IMR-90 (cell line): Measurements from ENCODE around the gene ZNF134. TPM values are rescaled to one million over a fixed set of nuclear protein-coding genes. Genes with fewer than 3 reads are reported as not detected.

Source experiments
- ATAC-seq: fragments of 200-7000 bp; cut with Tn5 transposase; 2 replicates; pipeline ENCODE4 v1.9.1; 2020; ENCODE audit warnings: low read depth, mild to moderate bottlenecking, moderate library complexity
- BruUV-seq: library from RNA; stranded (reverse); fragments of 400-500 nt; replicated peaks from 2 replicates; lab custom pipeline; 2021; lab: Mats Ljungman, UMichigan
- CTCF ChIA-PET: fragments of 300-600 bp; formaldehyde crosslinking; extraction: SDS; loops from one replicate; lab custom pipeline; 2021; ENCODE audit warnings: antibody characterized with exemption; lab: Yijun Ruan, JAX
- POLR2A ChIA-PET: fragments of 300-600 bp; sonication (Branson Sonifier 250); formaldehyde crosslinking; loops from one replicate; lab custom pipeline; 2022; ENCODE audit warnings: antibody characterized with exemption; ENCODE audit not compliant: unreplicated experiment; lab: Charles Lee
- DNase-seq: peaks from one replicate; pipeline ENCODE4 v3.0.0; 2013
- H2AFZ ChIP-seq: replicated peaks from 2 replicates; pipeline ENCODE3; 2013; ENCODE audit warnings: low read length, mild to moderate bottlenecking; ENCODE audit not compliant: poor library complexity
- H2AK5ac ChIP-seq: 2 replicates; pipeline ENCODE4 v1.6.1; 2013; ENCODE audit warnings: low read depth, low read length, inconsistent platforms
- H2AK9ac ChIP-seq: replicated peaks from 2 replicates; pipeline ENCODE3; 2013; ENCODE audit warnings: mild to moderate bottlenecking, low read depth, low read length, moderate library complexity; ENCODE audit not compliant: poor library complexity
- H2BK120ac ChIP-seq: 2 replicates; pipeline ENCODE4 v1.6.1; 2013; ENCODE audit warnings: low read depth, low read length, inconsistent platforms
- H2BK15ac ChIP-seq: 3 replicates; pipeline ENCODE4 v1.6.1; 2013; ENCODE audit warnings: low read depth, low read length, inconsistent platforms
- H2BK20ac ChIP-seq: 2 replicates; pipeline ENCODE4 v1.6.1; 2013; ENCODE audit warnings: low read depth, mild to moderate bottlenecking, inconsistent platforms, low read length, moderate library complexity
- H2BK5ac ChIP-seq: 2 replicates; pipeline ENCODE4 v1.6.1; 2013; ENCODE audit warnings: mild to moderate bottlenecking, low read depth, low read length, inconsistent platforms; ENCODE audit not compliant: poor library complexity, severe bottlenecking
- H3K14ac ChIP-seq: replicated peaks from 2 replicates; pipeline ENCODE4 v1.6.1; 2013; ENCODE audit warnings: low read depth, low read length, inconsistent platforms
- H3K18ac ChIP-seq: 2 replicates; pipeline ENCODE4 v1.6.1; 2013; ENCODE audit warnings: low read depth, low read length, control low read depth
- H3K23ac ChIP-seq: 2 replicates; pipeline ENCODE4 v1.6.1; 2013; ENCODE audit warnings: low read depth, low read length, inconsistent platforms
- H3K27ac ChIP-seq: 2 replicates; pipeline ENCODE4 v1.5.1; 2013; ENCODE audit warnings: mild to moderate bottlenecking, control low read depth, low read length; ENCODE audit not compliant: insufficient read depth
- H3K27me3 ChIP-seq: 2 replicates; pipeline ENCODE4 v1.6.1; 2013; ENCODE audit warnings: low read length; ENCODE audit not compliant: control insufficient read depth, insufficient read depth
- H3K36me3 ChIP-seq: 2 replicates; pipeline ENCODE4 v1.6.1; 2013; ENCODE audit warnings: low read length, mixed read lengths; ENCODE audit not compliant: control insufficient read depth, insufficient read depth
- H3K4ac ChIP-seq: 2 replicates; pipeline ENCODE4 v1.6.1; 2013; ENCODE audit warnings: low read depth, low read length, inconsistent platforms
- H3K4me1 ChIP-seq: 2 replicates; pipeline ENCODE4 v1.6.1; 2013; ENCODE audit warnings: low read length, mixed read lengths; ENCODE audit not compliant: control insufficient read depth, insufficient read depth
- H3K4me2 ChIP-seq: 2 replicates; pipeline ENCODE4 v1.6.1; 2013; ENCODE audit warnings: low read depth, mild to moderate bottlenecking, control low read depth, low read length, moderate library complexity
- H3K4me3 ChIP-seq: 2 replicates; pipeline ENCODE4 v1.5.1; 2013; ENCODE audit warnings: low read depth, mild to moderate bottlenecking, control low read depth, low read length, moderate library complexity; ENCODE audit not compliant: insufficient read depth
- H3K56ac ChIP-seq: 2 replicates; pipeline ENCODE4 v1.6.1; 2013; ENCODE audit warnings: low read length, inconsistent platforms; ENCODE audit not compliant: insufficient read depth; ENCODE audit errors: extremely low read depth
- H3K79me1 ChIP-seq, 2 experiments: 2 replicates each; pipeline ENCODE4 v1.6.1; 2013; ENCODE audit warnings: low read length in 2 of 2, inconsistent platforms in 1 of 2, low read depth in 1 of 2
- H3K9ac ChIP-seq: 2 replicates; pipeline ENCODE4 v1.6.1; 2013; ENCODE audit warnings: low read depth, low read length, control low read depth
- H3K9me1 ChIP-seq: 2 replicates; pipeline ENCODE4 v1.6.1; 2013; ENCODE audit warnings: low read length, inconsistent platforms; ENCODE audit not compliant: insufficient read depth
- H3K9me3 ChIP-seq: 2 replicates; pipeline ENCODE4 v1.6.1; 2013; ENCODE audit warnings: low read length; ENCODE audit not compliant: control insufficient read depth, insufficient read depth
- H4K20me1 ChIP-seq: 2 replicates; pipeline ENCODE4 v1.6.1; 2013; ENCODE audit warnings: low read length, inconsistent platforms; ENCODE audit not compliant: insufficient read depth
- H4K5ac ChIP-seq: 2 replicates; pipeline ENCODE4 v1.6.1; 2013; ENCODE audit warnings: mild to moderate bottlenecking, low read depth, low read length, control low read depth
- H4K8ac ChIP-seq, 2 experiments: 2 replicates each; pipeline ENCODE4 v1.6.1; 2013; ENCODE audit warnings: low read depth in 2 of 2, low read length in 2 of 2, control low read depth in 1 of 2, inconsistent platforms in 1 of 2
- H4K91ac ChIP-seq: 2 replicates; pipeline ENCODE4 v1.6.1; 2013; ENCODE audit warnings: low read depth, low read length, inconsistent platforms; ENCODE audit not compliant: insufficient read depth
- CHD1 ChIP-seq: IDR thresholded peaks from 2 replicates; pipeline ENCODE4 v1.6.1; 2012; ENCODE audit warnings: low read depth, low read length, improper control_type of control experiment
- ELK1 ChIP-seq: fragments of 150-350 bp; IDR thresholded peaks from 2 replicates; pipeline ENCODE4 v1.6.1; 2016; ENCODE audit warnings: low read depth, mild to moderate bottlenecking, low read length, moderate library complexity, borderline replicate concordance
- FOS ChIP-seq: fragments of 150-350 bp; IDR thresholded peaks from 2 replicates; pipeline ENCODE4 v1.6.1; 2016; ENCODE audit warnings: low read depth, low read length
- MAFK ChIP-seq: IDR thresholded peaks from 2 replicates; pipeline ENCODE4 v1.6.1; 2012; ENCODE audit warnings: low read depth, low read length, improper control_type of control experiment
- MXI1 ChIP-seq: IDR thresholded peaks from 2 replicates; pipeline ENCODE4 v1.6.1; 2012; ENCODE audit warnings: low read depth, mild to moderate bottlenecking, low read length, moderate library complexity, borderline replicate concordance
- POLR2A ChIP-seq: IDR thresholded peaks from 2 replicates; pipeline ENCODE4 v1.6.1; 2012; ENCODE audit warnings: mild to moderate bottlenecking, low read depth, low read length
- RAD21 ChIP-seq: IDR thresholded peaks from 2 replicates; pipeline ENCODE4 v1.6.1; 2012; ENCODE audit warnings: low read length, improper control_type of control experiment
- WGBS, 2 experiments: methylation state at CpG; one replicate each; pipeline versions ENCODE4 v1.1.5 to v1.1.7; 2013; ENCODE audit warnings: missing lambda C conversion rate in 2 of 2; ENCODE audit not compliant: insufficient read length in 1 of 2; ENCODE audit errors: extremely low coverage in 2 of 2; 5-methylcytosine and 5-hydroxymethylcytosine counted together
- dilution Hi-C: fragments of 300-500 bp; cut with HindIII; formaldehyde crosslinking; loops from one replicate; pipeline ENCODE4 v1.14.3; 2018; ENCODE audit warnings: low sequenced_read_pairs; ENCODE audit not compliant: unreplicated experiment
- in situ Hi-C: fragments of 300-500 bp; cut with MboI; formaldehyde crosslinking; loops from 3 replicates; pipeline ENCODE4 v1.14.3; 2019; ENCODE audit warnings: low sequenced_read_pairs, inconsistent platforms, mixed read lengths
- intact Hi-C: fragments of 100-400 bp; cut with micrococcal nuclease; formaldehyde crosslinking; loops from 2 replicates; pipeline ENCODE4 v1.10.0; 2022
- polyA plus RNA-seq, 3 experiments: library from polyadenylated mRNA; depleted of rRNA; stranded (reverse); fragments of >200 nt; gene quantifications; 2 replicates each; pipeline ENCODE4 v1.2.3, GENCODE V29; 2012; ENCODE audit warnings: low replicate concordance in 1 of 3
- total RNA-seq: library from RNA; depleted of rRNA; stranded (reverse); fragments of >200 nt; gene quantifications from 2 replicates; pipeline ENCODE4 v1.2.3, GENCODE V29; 2012

The ZNF134 gene
- total and polyA plus RNA-seq, 2 of the 4 experiments (the other 2 are of a cell fraction): 6.2 to 31.0 TPM

- Histone ChIP-seq H2BK5ac (no peak overlapping the region), H3K27me3 (peaks cover 3% of the 10 kb centered on the region), H3K9ac (peak overlapping the region; percentile 71), H4K8ac (peak overlapping the region in 1 of 2 experiments; percentile 32; a peak in 1 of 4 replicates), H3K9me3 (no peaks in the 10 kb centered on the region), H2BK120ac (no peak overlapping the region), H3K27ac (peak overlapping the region; percentile 14; the same call in 1 of the 2 replicates), H3K36me3 (no peaks in the 10 kb centered on the region), H4K5ac (no peak overlapping the region), H2AFZ (peak overlapping the region; percentile 92), H3K4me2 (peak overlapping the region; percentile 80), H2AK9ac (no peak overlapping the region), H3K56ac (no peak overlapping the region), H4K20me1 (no peaks in the 10 kb centered on the region), H3K4me1 (no peaks in the 10 kb centered on the region), H3K14ac (no peak overlapping the region), H2BK20ac (no peak overlapping the region), H3K23ac (no peak overlapping the region), H2AK5ac (no peak overlapping the region), H3K4me3 (peak overlapping the region; percentile 54), H3K9me1 (no peaks in the 10 kb centered on the region), H2BK15ac (no peak overlapping the region), H3K79me1 (no peaks in the 10 kb centered on the region), H3K4ac (no peak overlapping the region), H3K18ac (no peak overlapping the region), H4K91ac (no peak overlapping the region)
- DNase-seq (peak; percentile 31), ATAC-seq (peak; percentile 97)
- intact Hi-C loops: no loop called here
- dilution Hi-C loops: no loop called here
- CTCF ChIA-PET: interaction anchor here (0.6 kb wide), 1 partner anchor 274 kb away, joined by 6 read pairs; no protein-coding TSS in a partner anchor
- WGBS, 2 experiments: 1% methylated on average over 27 of the region's 64 CpGs; no CpG with 5 or more reads in 1 of the 2 experiments
- BruUV-seq: no TSS peak
- in situ Hi-C loops: no loop called here
- no peak for TF ChIP-seq FOS
- TF ChIP-seq CHD1: no peak
- no peak for TF ChIP-seq ELK1
- no peak for TF ChIP-seq MAFK
- no peak for TF ChIP-seq RAD21
- TF ChIP-seq MXI1: no peak
- TF ChIP-seq POLR2A: no peak
- POLR2A ChIA-PET: interaction anchor here (0.6 kb wide), 1 partner anchor 46 kb away, joined by 18 read pairs; no protein-coding TSS in a partner anchor
These were observed 50.5 kb downstream of the ZNF134 start for GRCh38 chr19:57664269-57665127.
